Cardiac fibroblast (primary cell): ENCODE data around the gene CLDN34.

Source experiments
- DNase-seq, 2 donors: peaks; one replicate each; pipeline versions ENCODE4 v3.0.0 to v3.0.0-alpha.2; 2010; ENCODE audit warnings: low read depth in 2 of 2
- H3K4me3 ChIP-seq, 2 donors: replicated peaks in 1 of 2; 1 replicate in 1 of 2; 2 replicates in 1 of 2; pipeline ENCODE4 v1.5.1; 2011; ENCODE audit warnings: low read depth in 2 of 2, low read length in 2 of 2, mild to moderate bottlenecking in 2 of 2, moderate library complexity in 1 of 2
- CTCF ChIP-seq: IDR thresholded peaks from one replicate; pipeline ENCODE4 v1.5.1; 2011; ENCODE audit warnings: low read depth, mild to moderate bottlenecking, low read length, inconsistent platforms

Gene CLDN34

GRCh38 chrX:9961750-9962149, 5.4 kb upstream of the CLDN34 start:
- no peak overlapping the region for H3K4me3 ChIP-seq
- DNase-seq = no peak
- TF ChIP-seq CTCF = no peak

GRCh38 chrX:9977635-9978034, 10.5 kb downstream of the CLDN34 start:
- no peak for DNase-seq
- H3K4me3 ChIP-seq = no peak overlapping the region
- no peak for TF ChIP-seq CTCF

- H3K4me3 ChIP-seq = no peak overlapping the region
- no peak for TF ChIP-seq CTCF
- no peak for DNase-seq
These were observed 13.2 kb downstream of the CLDN34 start for GRCh38 chrX:9980401-9980800.

GRCh38 chrX:9980927-9981326, 13.8 kb downstream of the CLDN34 start:
- no peak for TF ChIP-seq CTCF
- no peak for DNase-seq
- H3K4me3 ChIP-seq = no peak overlapping the region

- DNase-seq = no peak
- no peak for TF ChIP-seq CTCF
- no peak overlapping the region for H3K4me3 ChIP-seq
These were observed 16.3 kb downstream of the CLDN34 start for GRCh38 chrX:9983441-9983840.

GRCh38 chrX:9983846-9984245, 16.7 kb downstream of the CLDN34 start:
- no peak for DNase-seq
- no peak for TF ChIP-seq CTCF
- no peak overlapping the region for H3K4me3 ChIP-seq

GRCh38 chrX:9988762-9989161, 21.6 kb downstream of the CLDN34 start:
- DNase-seq = peak; percentile 31 to 35
- TF ChIP-seq CTCF = peak; percentile 47
- no peak overlapping the region for H3K4me3 ChIP-seq
